Liver (tissue), 3 donors: Measurements from ENCODE around the gene BPIFB1.

Experiments
- ATF3 ChIP-seq: IDR thresholded peaks from 2 replicates; pipeline ENCODE4 v1.6.1; 2016; ENCODE audit warnings: antibody characterized with exemption
- CTCF ChIP-seq: fragments of 150-350 bp; IDR thresholded peaks from 2 replicates; pipeline ENCODE4 v1.5.1; 2017; ENCODE audit warnings: improper control_type of control experiment, low read depth, low read length; ENCODE audit not compliant: missing input control
- GABPA ChIP-seq, 2 donors: IDR thresholded peaks in 1 of 2; conservative IDR thresholded peaks in 1 of 2; 2 replicates each; pipeline ENCODE4 v1.6.1; 2016; ENCODE audit warnings: antibody characterized with exemption in 2 of 2, mild to moderate bottlenecking in 1 of 2, moderate library complexity in 1 of 2
- NR2F2 ChIP-seq: IDR thresholded peaks from 2 replicates; pipeline ENCODE4 v1.6.1; 2016; ENCODE audit warnings: antibody characterized with exemption
- RAD21 ChIP-seq, 2 donors: IDR thresholded peaks; 2 replicates each; pipeline ENCODE4 v1.6.1; 2016; ENCODE audit warnings: antibody characterized with exemption in 2 of 2, mild to moderate bottlenecking in 2 of 2
- RXRA ChIP-seq, 2 donors: IDR thresholded peaks; 2 replicates each; pipeline ENCODE4 v1.6.1; 2017 to 2018; ENCODE audit warnings: antibody characterized with exemption in 2 of 2, mild to moderate bottlenecking in 1 of 2
- SP1 ChIP-seq: IDR thresholded peaks from 2 replicates; pipeline ENCODE4 v1.6.1; 2018; ENCODE audit warnings: antibody characterized with exemption, mild to moderate bottlenecking
- YY1 ChIP-seq: IDR thresholded peaks from 2 replicates; pipeline ENCODE4 v1.6.1; 2016; ENCODE audit warnings: antibody characterized with exemption, mild to moderate bottlenecking
- ZBTB33 ChIP-seq: IDR thresholded peaks from 2 replicates; pipeline ENCODE4 v1.6.1; 2016; ENCODE audit warnings: antibody characterized with exemption
- donor health status: healthy.
- donor health status: healthy.

GRCh38 chr20:33280775-33281174, 2.2 kb upstream of the BPIFB1 start:
- no peak for TF ChIP-seq ATF3
- TF ChIP-seq CTCF: no peak
- TF ChIP-seq YY1: no peak
- TF ChIP-seq RXRA (IDR thresholded peaks at IDR 0.05): no peak
- no peak for TF ChIP-seq SP1
- no peak for TF ChIP-seq RAD21 (IDR thresholded peaks at IDR 0.05)
- no peak for TF ChIP-seq GABPA (IDR thresholded peaks at IDR 0.05 in 1 of 2, conservative IDR thresholded peaks at IDR 0.05 in 1 of 2)
- no peak for TF ChIP-seq NR2F2
- TF ChIP-seq ZBTB33: no peak
